ENCODE results near the gene TSSK3. TPM values are rescaled to one million over a fixed set of nuclear protein-coding genes. Genes with fewer than 3 reads are reported as not detected.
A peak's percentile ranks its signal among the peaks of the same experiment; 100 is the strongest.
"Not testable (repeated sequence)": the region's sequence is repeated elsewhere in the genome, so short reads cannot be mapped to it uniquely, and the experiment has no call there.

Gene TSSK3
- total RNA-seq, 2 donors from 2014 or later: 3.4 to 6.4 TPM

GRCh38 chr1:32394890-32395432 is 32.6 kb downstream of the TSSK3 start:
- H3K9me3 ChIP-seq (ENCODE audit: control insufficient read depth, low read length): peaks cover 6% of the 10 kb centered on the region
- H3K36me3 Mint-ChIP-seq (ENCODE audit: low read depth): peaks cover 14% of the 10 kb centered on the region
- no peaks in the 10 kb centered on the region for H3K27me3 Mint-ChIP-seq (ENCODE audit: insufficient read depth)
- peak overlapping the region; percentile 96 for H3K4me3 Mint-ChIP-seq
- 0 to 4% methylated on average over 8 to 14 of the region's 14 CpGs for WGBS, 2 experiments (ENCODE audit: insufficient coverage in 1 of 2, insufficient read length in 1 of 2)
- H3K9me3 Mint-ChIP-seq: peaks cover 11% of the 10 kb centered on the region
- H3K36me3 ChIP-seq (ENCODE audit: control insufficient read depth, insufficient read depth, low read length): peaks cover 35% of the 10 kb centered on the region
- peaks cover 11% of the 10 kb centered on the region for H3K4me1 Mint-ChIP-seq
- H3K27ac ChIP-seq (ENCODE audit: low read depth, low read length): peak overlapping the region; percentile 99
- no peak for DNase-seq
- peak; percentile 20 for TF ChIP-seq CTCF (conservative IDR thresholded peaks at IDR 0.05)
- H3K9ac ChIP-seq (ENCODE audit: extremely low read depth, low read length, poor library complexity, severe bottlenecking): peak overlapping the region; percentile 98
- H3K27ac Mint-ChIP-seq: peak overlapping the region; percentile 100
- H3K4me3 ChIP-seq (ENCODE audit: low read length): peak overlapping the region; percentile 82
- peaks cover 5% of the 10 kb centered on the region for H3K4me1 ChIP-seq (ENCODE audit: control insufficient read depth, insufficient read depth, low read length)
- no peaks in the 10 kb centered on the region for H3K27me3 ChIP-seq (ENCODE audit: control insufficient read depth, insufficient read depth, low read length, poor library complexity, severe bottlenecking)

- H3K9ac ChIP-seq (ENCODE audit: extremely low read depth, low read length, poor library complexity, severe bottlenecking); H3K9me3 ChIP-seq (ENCODE audit: control insufficient read depth, low read length); DNase-seq; H3K27ac Mint-ChIP-seq; H3K4me1 ChIP-seq (ENCODE audit: control insufficient read depth, insufficient read depth, low read length); H3K4me3 ChIP-seq (ENCODE audit: low read length); H3K27me3 Mint-ChIP-seq (ENCODE audit: insufficient read depth); H3K27ac ChIP-seq (ENCODE audit: low read depth, low read length); H3K27me3 ChIP-seq (ENCODE audit: control insufficient read depth, insufficient read depth, low read length, poor library complexity, severe bottlenecking): not testable (repeated sequence)
- WGBS, 2 experiments (ENCODE audit: insufficient coverage in 1 of 2, insufficient read length in 1 of 2): 93 to 96% methylated on average over 3 to 5 of the region's 5 CpGs
- peaks cover 19% of the 10 kb centered on the region for H3K36me3 ChIP-seq (ENCODE audit: control insufficient read depth, insufficient read depth, low read length)
- peak overlapping the region; percentile 96 for H3K4me3 Mint-ChIP-seq
- peaks cover 11% of the 10 kb centered on the region for H3K9me3 Mint-ChIP-seq
- H3K4me1 Mint-ChIP-seq: peaks cover 14% of the 10 kb centered on the region
- H3K36me3 Mint-ChIP-seq (ENCODE audit: low read depth): peaks cover 14% of the 10 kb centered on the region
Observed at GRCh38 chr1:32396524-32396923, 34.2 kb downstream of the TSSK3 start.

GRCh38 chr1:32398401-32398800 is 36.1 kb downstream of the TSSK3 start:
- peaks cover 6% of the 10 kb centered on the region for H3K9me3 ChIP-seq (ENCODE audit: control insufficient read depth, low read length)
- no peaks in the 10 kb centered on the region for H3K4me1 ChIP-seq (ENCODE audit: control insufficient read depth, insufficient read depth, low read length)
- Mint-ChIP-seq H3K4me1 (peaks cover 11% of the 10 kb centered on the region), H3K4me3 (no peak overlapping the region), H3K27me3 (ENCODE audit: insufficient read depth) (no peaks in the 10 kb centered on the region), H3K9me3 (peaks cover 11% of the 10 kb centered on the region), H3K36me3 (ENCODE audit: low read depth) (peaks cover 11% of the 10 kb centered on the region), H3K27ac (no peak overlapping the region)
- no peak overlapping the region for H3K9ac ChIP-seq (ENCODE audit: extremely low read depth, low read length, poor library complexity, severe bottlenecking)
- H3K27me3 ChIP-seq (ENCODE audit: control insufficient read depth, insufficient read depth, low read length, poor library complexity, severe bottlenecking): no peaks in the 10 kb centered on the region
- no peak for DNase-seq
- no peak overlapping the region for H3K27ac ChIP-seq (ENCODE audit: low read depth, low read length)
- no peak for TF ChIP-seq CTCF (conservative IDR thresholded peaks at IDR 0.05)
- H3K36me3 ChIP-seq (ENCODE audit: control insufficient read depth, insufficient read depth, low read length): peaks cover under 1% of the 10 kb centered on the region
- H3K4me3 ChIP-seq (ENCODE audit: low read length): no peak overlapping the region
- 89 to 91% methylated on average over 2 of the region's 2 CpGs for WGBS, 2 experiments (ENCODE audit: insufficient coverage in 1 of 2, insufficient read length in 1 of 2)

- 90 to 96% methylated on average over 4 of the region's 4 CpGs for WGBS, 2 experiments (ENCODE audit: insufficient coverage in 1 of 2, insufficient read length in 1 of 2)
- no peak overlapping the region for H3K27ac ChIP-seq (ENCODE audit: low read depth, low read length)
- Mint-ChIP-seq H3K27me3 (ENCODE audit: insufficient read depth) (no peaks in the 10 kb centered on the region), H3K36me3 (ENCODE audit: low read depth) (peaks cover 11% of the 10 kb centered on the region), H3K9me3 (peaks cover 11% of the 10 kb centered on the region), H3K4me3 (no peak overlapping the region), H3K27ac (no peak overlapping the region), H3K4me1 (peaks cover 7% of the 10 kb centered on the region)
- no peaks in the 10 kb centered on the region for H3K4me1 ChIP-seq (ENCODE audit: control insufficient read depth, insufficient read depth, low read length)
- DNase-seq: no peak
- H3K36me3 ChIP-seq (ENCODE audit: control insufficient read depth, insufficient read depth, low read length): no peaks in the 10 kb centered on the region
- no peak overlapping the region for H3K4me3 ChIP-seq (ENCODE audit: low read length)
- H3K27me3 ChIP-seq (ENCODE audit: control insufficient read depth, insufficient read depth, low read length, poor library complexity, severe bottlenecking): no peaks in the 10 kb centered on the region
- no peak for TF ChIP-seq CTCF (conservative IDR thresholded peaks at IDR 0.05)
- no peak overlapping the region for H3K9ac ChIP-seq (ENCODE audit: extremely low read depth, low read length, poor library complexity, severe bottlenecking)
- peaks cover 6% of the 10 kb centered on the region for H3K9me3 ChIP-seq (ENCODE audit: control insufficient read depth, low read length)
Observed at GRCh38 chr1:32399843-32400242, 37.5 kb downstream of the TSSK3 start.
